ENCODE data around the gene MRPL48. TPM values are rescaled to one million over a fixed set of nuclear protein-coding genes. Genes with fewer than 3 reads are reported as not detected.

MRPL48 gene
- total RNA-seq, 1 experiment from 2014 or later, result 36.8 TPM

DNA sequence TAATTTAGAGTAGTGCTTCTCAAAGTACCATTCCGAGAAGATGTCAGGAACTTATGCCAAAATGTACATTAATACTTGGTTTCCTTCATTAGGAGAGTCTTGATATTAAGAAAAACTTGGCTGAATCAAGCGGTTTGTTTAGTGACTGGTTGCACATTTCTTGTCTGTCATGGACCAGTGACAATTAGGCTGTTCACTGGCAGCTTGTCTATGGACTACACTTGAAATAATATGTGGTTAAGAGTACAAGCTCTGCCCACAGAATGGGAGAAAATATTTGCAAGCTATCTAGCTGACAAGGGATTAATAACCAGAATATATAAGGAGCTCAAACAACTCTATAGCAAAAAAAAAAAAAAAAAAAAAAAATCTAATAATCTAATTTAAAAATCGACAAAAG, 64.4 kb downstream of the MRPL48 start:
- ChIA-PET POLR2A (interaction anchor here (1.0 kb wide), 1 partner anchor 10 kb away, joined by 3 read pairs; no protein-coding TSS in a partner anchor), CTCF (no interaction called here)
- intact Hi-C loops (cut with micrococcal nuclease), result no loop called here
- TF ChIP-seq CTCF (IDR thresholded peaks at IDR 0.05; ENCODE audit: unreplicated experiment), result no peak
- BruUV-seq (replicated peaks), result no TSS peak
- H3K4me3 Mint-ChIP-seq (ENCODE audit: unreplicated experiment), result no peak overlapping the region
- DNase-seq (ENCODE audit: unreplicated experiment), result no peak
- H3K27ac Mint-ChIP-seq (ENCODE audit: low read depth, unreplicated experiment), result no peak overlapping the region
- H3K9me3 Mint-ChIP-seq (ENCODE audit: unreplicated experiment), result no peaks in the 10 kb centered on the region
- no peaks in the 10 kb centered on the region for H3K4me1 Mint-ChIP-seq (ENCODE audit: insufficient read depth, unreplicated experiment)
- H3K36me3 Mint-ChIP-seq (ENCODE audit: insufficient read depth, unreplicated experiment), result peaks cover 21% of the 10 kb centered on the region
- no peaks in the 10 kb centered on the region for H3K27me3 Mint-ChIP-seq (ENCODE audit: insufficient read depth, unreplicated experiment)

- no peak overlapping the region for H3K27ac Mint-ChIP-seq (ENCODE audit: low read depth, unreplicated experiment)
- no peaks in the 10 kb centered on the region for H3K9me3 Mint-ChIP-seq (ENCODE audit: unreplicated experiment)
- no TSS peak for BruUV-seq (replicated peaks)
- no peak for DNase-seq (ENCODE audit: unreplicated experiment)
- CTCF ChIA-PET, result no interaction called here
- TF ChIP-seq CTCF (IDR thresholded peaks at IDR 0.05; ENCODE audit: unreplicated experiment), result no peak
- H3K36me3 Mint-ChIP-seq (ENCODE audit: insufficient read depth, unreplicated experiment), result peaks cover 17% of the 10 kb centered on the region
- H3K27me3 Mint-ChIP-seq (ENCODE audit: insufficient read depth, unreplicated experiment), result no peaks in the 10 kb centered on the region
- intact Hi-C loops (cut with micrococcal nuclease), result no loop called here
- POLR2A ChIA-PET, result interaction anchor here (0.6 to 1.8 kb wide), 4 partner anchors 12 to 746 kb away, joined by 3 to 5 read pairs (median 4); no protein-coding TSS in a partner anchor
- no peaks in the 10 kb centered on the region for H3K4me1 Mint-ChIP-seq (ENCODE audit: insufficient read depth, unreplicated experiment)
- no peak overlapping the region for H3K4me3 Mint-ChIP-seq (ENCODE audit: unreplicated experiment)
Measured at GRCh38 chr11:73854680-73855079, 67.0 kb downstream of the MRPL48 start.

GRCh38 chr11:73856031-73856567, 68.4 kb downstream of the MRPL48 start:
- peaks cover 28% of the 10 kb centered on the region for H3K36me3 Mint-ChIP-seq (ENCODE audit: insufficient read depth, unreplicated experiment)
- H3K4me1 Mint-ChIP-seq (ENCODE audit: insufficient read depth, unreplicated experiment), result no peaks in the 10 kb centered on the region
- H3K27ac Mint-ChIP-seq (ENCODE audit: low read depth, unreplicated experiment), result no peak overlapping the region
- no peaks in the 10 kb centered on the region for H3K27me3 Mint-ChIP-seq (ENCODE audit: insufficient read depth, unreplicated experiment)
- DNase-seq (ENCODE audit: unreplicated experiment), result no peak
- H3K4me3 Mint-ChIP-seq (ENCODE audit: unreplicated experiment), result no peak overlapping the region
- ChIA-PET POLR2A (interaction anchor here (0.7 to 1.4 kb wide), 4 partner anchors 9 to 446 kb away, joined by 3 to 4 read pairs (median 4); no protein-coding TSS in a partner anchor), CTCF (interaction anchor here (0.5 kb wide), 1 partner anchor 162 kb away, joined by 3 read pairs; no protein-coding TSS in a partner anchor)
- BruUV-seq (replicated peaks), result no TSS peak
- no peaks in the 10 kb centered on the region for H3K9me3 Mint-ChIP-seq (ENCODE audit: unreplicated experiment)
- intact Hi-C loops (cut with micrococcal nuclease), result no loop called here
- no peak for TF ChIP-seq CTCF (IDR thresholded peaks at IDR 0.05; ENCODE audit: unreplicated experiment)

- POLR2A ChIA-PET, result interaction anchor here (1.0 kb wide), 1 partner anchor 13 kb away, joined by 4 read pairs; no protein-coding TSS in a partner anchor
- BruUV-seq (replicated peaks), result no TSS peak
- H3K27ac Mint-ChIP-seq (ENCODE audit: low read depth, unreplicated experiment), result no peak overlapping the region
- no peaks in the 10 kb centered on the region for H3K9me3 Mint-ChIP-seq (ENCODE audit: unreplicated experiment)
- H3K36me3 Mint-ChIP-seq (ENCODE audit: insufficient read depth, unreplicated experiment), result peaks cover 44% of the 10 kb centered on the region
- CTCF ChIA-PET, result no interaction called here
- H3K27me3 Mint-ChIP-seq (ENCODE audit: insufficient read depth, unreplicated experiment), result no peaks in the 10 kb centered on the region
- TF ChIP-seq CTCF (IDR thresholded peaks at IDR 0.05; ENCODE audit: unreplicated experiment), result no peak
- no peak for DNase-seq (ENCODE audit: unreplicated experiment)
- intact Hi-C loops (cut with micrococcal nuclease), result no loop called here
- no peak overlapping the region for H3K4me3 Mint-ChIP-seq (ENCODE audit: unreplicated experiment)
- no peaks in the 10 kb centered on the region for H3K4me1 Mint-ChIP-seq (ENCODE audit: insufficient read depth, unreplicated experiment)
Measured at GRCh38 chr11:73859671-73860070, 72.0 kb downstream of the MRPL48 start.
